Endodermal cell (in vitro differentiated cells): Measurements from ENCODE around the gene CADM1. TPM values are rescaled to one million over a fixed set of nuclear protein-coding genes. Genes with fewer than 3 reads are reported as not detected.

Source experiments
- DNase-seq: peaks from one replicate; pipeline ENCODE4 v3.0.0-alpha.2; 2017
- H3K27ac ChIP-seq: 2 replicates; pipeline ENCODE4 v1.5.1; 2013; ENCODE audit warnings: mild to moderate bottlenecking, low read depth, low read length, moderate library complexity
- H3K27me3 ChIP-seq: 2 replicates; pipeline ENCODE4 v1.6.1; 2013; ENCODE audit warnings: mild to moderate bottlenecking, low read length, moderate library complexity; ENCODE audit not compliant: insufficient read depth, control insufficient read depth, poor library complexity, severe bottlenecking
- H3K36me3 ChIP-seq: 2 replicates; pipeline ENCODE4 v1.7.0; 2013; ENCODE audit warnings: mild to moderate bottlenecking, low read length, moderate library complexity; ENCODE audit not compliant: control insufficient read depth, insufficient read depth
- H3K4me1 ChIP-seq: one replicate; pipeline ENCODE4 v1.7.0; 2013; ENCODE audit warnings: low read length; ENCODE audit not compliant: control insufficient read depth, insufficient read depth
- H3K4me3 ChIP-seq: 2 replicates; pipeline ENCODE4 v1.5.1; 2013; ENCODE audit warnings: mild to moderate bottlenecking, low read length, moderate library complexity
- H3K9ac ChIP-seq: 2 replicates; pipeline ENCODE4 v1.6.1; 2013; ENCODE audit warnings: mild to moderate bottlenecking, low read length, moderate library complexity; ENCODE audit not compliant: poor library complexity, severe bottlenecking; ENCODE audit errors: extremely low read depth
- H3K9me3 ChIP-seq: 2 replicates; pipeline ENCODE4 v1.6.1; 2013; ENCODE audit warnings: mild to moderate bottlenecking, low read length, moderate library complexity; ENCODE audit not compliant: control insufficient read depth
- H3K27ac Mint-ChIP-seq: 2 replicates; pipeline ENCODE4 v1.8.0; 2020; ENCODE audit warnings: mixed read lengths
- H3K27me3 Mint-ChIP-seq: 2 replicates; pipeline ENCODE4 v1.8.0; 2021; ENCODE audit warnings: mild to moderate bottlenecking, mixed read lengths; ENCODE audit not compliant: insufficient read depth
- H3K36me3 Mint-ChIP-seq: 2 replicates; pipeline ENCODE4 v1.8.0; 2020; ENCODE audit warnings: low read depth, mixed read lengths
- H3K4me1 Mint-ChIP-seq: 2 replicates; pipeline ENCODE4 v1.8.0; 2020; ENCODE audit warnings: mixed read lengths
- H3K4me3 Mint-ChIP-seq: 2 replicates; pipeline ENCODE4 v1.8.0; 2020; ENCODE audit warnings: mild to moderate bottlenecking, moderate library complexity, mixed read lengths
- H3K9me3 Mint-ChIP-seq: 2 replicates; pipeline ENCODE4 v1.8.0; 2020; ENCODE audit warnings: mild to moderate bottlenecking, mixed read lengths
- CTCF ChIP-seq: fragments of 200-600 bp; sonication (generic); conservative IDR thresholded peaks from 2 replicates; pipeline ENCODE4 v1.5.0; 2021; ENCODE audit warnings: antibody characterized with exemption, mild to moderate bottlenecking
- WGBS, 2 experiments: methylation state at CpG; one replicate each; pipeline versions ENCODE4 v1.1.5 to v1.1.7; 2013; ENCODE audit warnings: missing lambda C conversion rate in 2 of 2, mixed read lengths in 1 of 2; ENCODE audit not compliant: insufficient coverage in 1 of 2, insufficient read length in 1 of 2; 5-methylcytosine and 5-hydroxymethylcytosine counted together
- total RNA-seq, 2 donors: library from RNA; stranded (reverse); fragmentation: NEBNext Ultra II Directional in 1 of 2; extraction: Animal tissue kit (Norgen Biotek cat#: 25700) in 1 of 2; gene quantifications; 2 replicates in 1 of 2; 3 replicates in 1 of 2; pipeline ENCODE4 v1.2.1, GENCODE V29; 2021

The CADM1 gene
- total RNA-seq, 2 donors from 2014 or later: 76.3 to 88.2 TPM

- H3K27me3 ChIP-seq: no peaks in the 10 kb centered on the region
- H3K9me3 Mint-ChIP-seq: no peaks in the 10 kb centered on the region
- no peak overlapping the region for H3K27ac Mint-ChIP-seq
- 88 to 96% methylated on average over 4 of the region's 4 CpGs for WGBS, 2 experiments
- no peak for TF ChIP-seq CTCF
- H3K4me1 ChIP-seq: no peaks in the 10 kb centered on the region
- H3K27me3 Mint-ChIP-seq: no peaks in the 10 kb centered on the region
- no peaks in the 10 kb centered on the region for H3K9me3 ChIP-seq
- no peak overlapping the region for H3K4me3 ChIP-seq
- peaks cover 2% of the 10 kb centered on the region for H3K4me1 Mint-ChIP-seq
- H3K36me3 Mint-ChIP-seq: no peaks in the 10 kb centered on the region
- no peak for DNase-seq
- H3K4me3 Mint-ChIP-seq: no peak overlapping the region
- no peak overlapping the region for H3K9ac ChIP-seq
- no peaks in the 10 kb centered on the region for H3K36me3 ChIP-seq
- H3K27ac ChIP-seq: no peak overlapping the region
These were observed 219.4 kb downstream of the CADM1 start for GRCh38 chr11:115284773-115285172.

GRCh38 chr11:115282923-115283322 lies 221.3 kb downstream of the CADM1 start:
- no peak overlapping the region for H3K27ac ChIP-seq
- WGBS, 2 experiments: 95 to 100% methylated on average over 3 to 4 of the region's 4 CpGs
- H3K27me3 ChIP-seq: no peaks in the 10 kb centered on the region
- H3K9me3 ChIP-seq: no peaks in the 10 kb centered on the region
- no peak overlapping the region for H3K27ac Mint-ChIP-seq
- DNase-seq: no peak
- H3K9me3 Mint-ChIP-seq: no peaks in the 10 kb centered on the region
- H3K36me3 ChIP-seq: no peaks in the 10 kb centered on the region
- no peak overlapping the region for H3K4me3 ChIP-seq
- no peak overlapping the region for H3K4me3 Mint-ChIP-seq
- peaks cover 4% of the 10 kb centered on the region for H3K4me1 Mint-ChIP-seq
- TF ChIP-seq CTCF: no peak
- H3K27me3 Mint-ChIP-seq: no peaks in the 10 kb centered on the region
- H3K4me1 ChIP-seq: no peaks in the 10 kb centered on the region
- H3K36me3 Mint-ChIP-seq: no peaks in the 10 kb centered on the region
- no peak overlapping the region for H3K9ac ChIP-seq

- no peaks in the 10 kb centered on the region for H3K9me3 Mint-ChIP-seq
- H3K4me3 Mint-ChIP-seq: no peak overlapping the region
- no peaks in the 10 kb centered on the region for H3K27me3 Mint-ChIP-seq
- DNase-seq: no peak
- no peaks in the 10 kb centered on the region for H3K36me3 ChIP-seq
- no peaks in the 10 kb centered on the region for H3K9me3 ChIP-seq
- no peak overlapping the region for H3K27ac Mint-ChIP-seq
- no peaks in the 10 kb centered on the region for H3K4me1 ChIP-seq
- no peak overlapping the region for H3K27ac ChIP-seq
- no peak for TF ChIP-seq CTCF
- H3K9ac ChIP-seq: no peak overlapping the region
- peaks cover 15% of the 10 kb centered on the region for H3K4me1 Mint-ChIP-seq
- no peaks in the 10 kb centered on the region for H3K36me3 Mint-ChIP-seq
- 89 to 94% methylated on average over 3 to 5 of the region's 5 CpGs for WGBS, 2 experiments
- H3K4me3 ChIP-seq: no peak overlapping the region
- H3K27me3 ChIP-seq: no peaks in the 10 kb centered on the region
These were observed 223.4 kb downstream of the CADM1 start for GRCh38 chr11:115280775-115281174.
